Midbrain (tissue), 1 donor: Measurements from ENCODE around the gene ERAL1.
"Not testable (repeated sequence)": the region's sequence is repeated elsewhere in the genome, so short reads cannot be mapped to it uniquely, and the experiment has no call there.

Experiments used
- DNase-seq: peaks from one replicate; lab custom pipeline; 2025; lab: John Stamatoyannopoulos, UW

The ERAL1 gene

DNA sequence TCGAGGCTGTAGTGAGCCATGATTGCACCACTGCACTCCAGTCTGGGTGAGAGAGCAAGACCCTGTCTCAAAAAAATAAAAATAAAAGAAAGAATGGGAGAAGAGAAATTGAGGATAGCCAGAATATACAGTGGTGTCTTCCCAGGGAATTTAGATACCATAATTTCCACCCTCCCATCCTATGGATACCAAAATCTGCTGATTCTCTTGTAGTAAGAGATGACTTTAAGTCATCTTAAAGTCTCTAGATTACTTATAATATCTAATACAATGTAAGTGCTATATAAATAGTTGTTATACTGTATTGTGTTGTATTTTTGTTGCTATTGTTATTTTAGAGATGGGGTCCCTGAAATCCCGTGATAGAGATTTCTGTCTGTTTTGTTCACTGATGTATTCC, 1.5 kb upstream of the ERAL1 start:
- DNase-seq: no peak

DNA sequence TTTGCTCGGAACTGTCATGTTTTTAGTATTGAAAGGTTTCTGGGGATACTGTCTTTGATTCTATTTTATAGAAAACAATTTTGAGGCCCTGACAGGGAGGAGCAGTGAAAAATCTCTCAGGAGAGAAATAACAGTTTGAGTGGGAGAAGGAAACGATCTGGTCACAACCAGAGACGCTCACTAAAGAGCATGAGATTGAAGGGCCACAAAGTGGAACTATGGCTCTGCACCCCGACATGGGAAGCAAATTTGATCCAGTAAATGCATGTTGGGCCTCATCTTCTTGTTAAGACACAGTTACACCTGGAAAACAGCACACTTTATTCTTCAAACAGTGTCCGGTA, 492 bp downstream of the ERAL1 start:
- DNase-seq: no peak

DNA sequence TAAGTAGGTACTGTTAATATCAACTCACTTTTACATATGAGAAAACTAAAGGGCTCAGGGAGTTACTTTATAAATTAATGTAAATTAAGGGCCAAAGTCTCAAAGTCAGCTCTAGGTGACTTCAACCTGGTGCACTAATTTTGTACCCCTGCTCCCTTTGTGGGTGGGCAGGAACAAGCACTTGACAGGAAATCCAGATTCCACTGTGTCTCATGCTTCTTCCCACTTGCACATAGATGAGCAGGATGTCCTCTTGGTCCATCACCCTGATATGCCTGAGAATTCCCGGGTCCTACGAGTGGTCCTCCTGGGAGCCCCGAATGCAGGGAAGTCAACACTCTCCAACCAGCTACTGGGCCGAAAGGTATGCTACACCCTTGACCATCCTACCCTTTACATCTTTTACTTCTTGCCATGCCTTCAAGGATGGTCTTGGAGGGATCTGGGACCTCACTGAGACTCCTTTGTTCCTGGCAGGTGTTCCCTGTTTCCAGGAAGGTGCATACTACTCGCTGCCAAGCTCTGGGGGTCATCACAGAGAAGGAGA, 1.3 kb downstream of the ERAL1 start:
- no peak for DNase-seq

DNA sequence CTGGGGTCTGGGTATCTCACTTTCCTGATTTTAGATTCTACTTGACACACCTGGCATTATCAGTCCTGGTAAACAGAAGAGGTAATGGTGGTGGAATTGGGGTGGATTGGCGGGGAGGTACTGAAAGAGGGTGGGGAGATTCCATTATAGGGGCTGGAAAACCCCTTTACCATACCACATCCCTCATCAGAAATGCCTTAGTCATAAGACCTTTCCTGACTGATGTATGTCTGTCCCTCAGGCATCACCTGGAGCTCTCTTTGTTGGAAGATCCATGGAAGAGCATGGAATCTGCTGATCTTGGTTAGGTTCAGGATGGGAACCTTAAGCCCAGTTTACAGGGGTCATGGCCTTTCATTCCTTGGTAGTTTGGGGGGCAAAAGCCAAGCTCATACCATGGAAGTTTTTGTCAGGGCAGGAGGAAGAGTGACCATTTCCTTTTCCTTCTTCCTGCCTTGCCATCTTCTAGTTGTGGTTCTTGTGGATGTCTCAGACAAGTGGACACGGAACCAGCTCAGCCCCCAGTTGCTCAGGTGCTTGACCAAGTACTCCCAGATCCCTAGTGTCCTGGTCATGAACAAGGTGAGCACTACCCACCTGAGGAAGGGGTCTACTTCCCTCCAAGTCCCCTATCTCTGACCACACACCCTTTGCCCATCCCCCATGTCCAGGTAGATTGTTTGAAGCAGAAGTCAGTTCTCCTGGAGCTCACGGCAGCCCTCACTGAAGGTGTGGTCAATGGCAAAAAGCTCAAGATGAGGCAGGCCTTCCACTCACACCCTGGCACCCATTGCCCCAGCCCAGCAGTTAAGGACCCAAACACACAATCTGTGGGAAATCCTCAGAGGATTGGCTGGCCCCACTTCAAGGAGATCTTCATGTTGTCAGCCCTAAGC, 3.3 kb downstream of the ERAL1 start:
- no peak for DNase-seq

DNA sequence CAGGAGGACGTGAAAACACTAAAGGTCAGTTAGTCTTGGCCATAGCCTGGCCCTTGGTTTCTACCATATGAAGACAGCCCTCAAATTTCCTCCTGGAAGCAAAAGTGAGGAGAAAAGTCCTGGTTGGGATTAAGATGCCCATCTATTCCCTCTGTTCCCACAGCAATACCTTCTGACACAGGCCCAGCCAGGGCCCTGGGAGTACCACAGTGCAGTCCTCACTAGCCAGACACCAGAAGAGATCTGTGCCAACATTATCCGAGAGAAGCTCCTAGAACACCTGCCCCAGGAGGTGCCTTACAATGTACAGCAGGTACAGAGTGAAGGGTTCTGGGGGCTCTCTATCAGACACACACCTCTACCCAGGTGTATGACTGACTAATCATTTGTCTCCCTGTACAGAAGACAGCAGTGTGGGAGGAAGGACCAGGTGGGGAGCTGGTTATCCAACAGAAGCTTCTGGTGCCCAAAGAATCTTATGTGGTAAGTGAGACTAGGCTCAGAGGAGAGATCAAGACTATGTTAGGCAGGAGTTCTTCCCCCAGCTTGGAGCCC, 4.1 kb downstream of the ERAL1 start:
- no peak for DNase-seq

DNA sequence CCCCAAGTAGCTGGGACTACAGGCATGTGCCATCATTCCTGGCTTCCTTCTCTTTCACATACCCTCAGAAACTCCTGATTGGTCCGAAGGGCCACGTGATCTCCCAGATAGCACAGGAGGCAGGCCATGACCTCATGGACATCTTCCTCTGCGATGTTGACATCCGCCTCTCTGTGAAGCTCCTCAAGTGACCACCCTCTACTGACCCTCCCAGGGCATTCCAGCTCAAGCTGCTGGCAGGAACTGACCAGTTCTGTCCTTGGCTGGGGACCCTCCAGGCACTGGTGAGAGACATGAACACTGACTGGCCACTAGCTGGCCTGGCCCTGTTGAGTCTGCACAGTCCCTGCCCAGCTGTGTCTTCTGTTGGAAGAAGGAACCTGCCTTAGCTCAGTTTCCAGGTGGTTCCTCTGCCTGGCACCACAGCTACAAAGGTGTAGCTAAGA, 5.6 kb downstream of the ERAL1 start:
- DNase-seq: no peak

DNA sequence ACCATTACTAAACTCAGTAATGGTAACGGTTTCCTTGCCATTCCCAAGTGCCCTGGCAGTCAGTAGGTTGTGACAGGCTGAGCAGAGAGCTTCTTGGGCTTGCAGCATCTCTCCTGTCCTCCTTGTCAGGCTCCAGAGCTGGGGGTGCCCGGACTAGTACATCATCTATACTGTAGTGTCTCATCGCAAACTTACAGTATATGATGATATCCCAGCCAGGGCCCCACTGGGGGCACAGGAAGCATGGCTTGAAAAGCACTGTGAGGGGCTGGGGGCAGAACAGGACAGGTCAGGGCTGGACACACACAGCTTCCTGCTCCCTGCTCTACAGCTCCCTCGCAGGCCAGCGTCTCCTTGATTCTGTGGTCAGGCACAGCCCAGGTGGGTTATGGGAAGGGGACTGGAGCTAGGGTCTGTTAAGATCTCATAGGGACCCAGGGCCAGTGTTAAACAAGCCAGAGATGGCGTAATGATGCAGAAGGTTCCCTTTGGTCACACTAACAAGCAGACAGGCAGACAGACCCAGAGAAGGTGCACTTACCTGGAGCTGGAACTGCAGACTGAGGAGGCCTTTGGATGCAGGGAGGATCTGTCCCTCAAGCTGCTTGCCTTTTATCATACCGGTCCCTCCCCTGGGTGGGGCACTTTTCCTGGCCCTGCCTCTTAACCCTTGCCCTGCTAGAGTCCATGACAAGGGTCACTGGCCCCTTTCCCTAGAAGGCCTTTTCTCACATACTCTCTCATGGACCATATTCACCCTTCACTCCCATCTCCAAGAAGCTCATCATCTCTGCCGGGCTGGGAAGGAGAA, 6.8 kb downstream of the ERAL1 start:
- DNase-seq: no peak

DNA sequence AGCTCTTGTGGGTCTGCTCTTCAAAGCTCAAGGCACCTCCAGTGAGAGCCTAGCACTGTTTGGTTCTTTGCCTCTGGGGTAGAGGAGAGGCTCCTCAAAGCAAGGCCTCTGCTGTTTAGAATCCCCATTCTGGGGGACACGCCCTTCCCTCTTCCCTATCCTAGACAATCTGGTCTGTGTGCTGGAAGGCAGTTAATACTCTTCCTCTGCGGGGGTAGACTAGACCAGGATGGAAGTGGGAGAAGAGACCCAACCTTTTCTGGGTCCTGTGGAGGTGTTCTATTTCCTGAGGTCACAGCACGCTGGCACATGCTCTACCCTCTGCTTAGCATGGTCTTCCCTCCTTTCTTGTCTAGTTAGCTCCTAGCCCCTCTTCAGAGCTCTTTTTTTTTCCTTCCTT, 7.7 kb downstream of the ERAL1 start:
- DNase-seq: no peak

DNA sequence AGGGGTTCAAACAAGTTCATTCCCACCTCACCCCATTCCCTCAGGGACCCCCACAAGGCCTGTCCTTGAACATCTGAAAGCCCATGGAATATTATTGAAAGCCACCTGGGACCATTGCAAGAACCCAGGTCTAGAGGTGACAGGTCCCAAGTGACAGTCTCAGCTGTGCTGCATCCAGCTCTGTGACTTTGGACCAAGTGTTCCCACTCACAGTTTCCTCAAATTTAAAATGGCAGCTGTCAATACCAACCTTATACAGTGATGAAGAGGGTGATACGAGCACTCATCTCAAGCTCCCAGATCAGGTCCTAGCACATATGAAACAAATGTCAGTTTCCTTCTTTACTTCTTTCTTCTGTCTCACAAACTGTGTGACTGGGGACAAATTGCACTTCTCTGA, 9.1 kb downstream of the ERAL1 start:
- DNase-seq: no peak

DNA sequence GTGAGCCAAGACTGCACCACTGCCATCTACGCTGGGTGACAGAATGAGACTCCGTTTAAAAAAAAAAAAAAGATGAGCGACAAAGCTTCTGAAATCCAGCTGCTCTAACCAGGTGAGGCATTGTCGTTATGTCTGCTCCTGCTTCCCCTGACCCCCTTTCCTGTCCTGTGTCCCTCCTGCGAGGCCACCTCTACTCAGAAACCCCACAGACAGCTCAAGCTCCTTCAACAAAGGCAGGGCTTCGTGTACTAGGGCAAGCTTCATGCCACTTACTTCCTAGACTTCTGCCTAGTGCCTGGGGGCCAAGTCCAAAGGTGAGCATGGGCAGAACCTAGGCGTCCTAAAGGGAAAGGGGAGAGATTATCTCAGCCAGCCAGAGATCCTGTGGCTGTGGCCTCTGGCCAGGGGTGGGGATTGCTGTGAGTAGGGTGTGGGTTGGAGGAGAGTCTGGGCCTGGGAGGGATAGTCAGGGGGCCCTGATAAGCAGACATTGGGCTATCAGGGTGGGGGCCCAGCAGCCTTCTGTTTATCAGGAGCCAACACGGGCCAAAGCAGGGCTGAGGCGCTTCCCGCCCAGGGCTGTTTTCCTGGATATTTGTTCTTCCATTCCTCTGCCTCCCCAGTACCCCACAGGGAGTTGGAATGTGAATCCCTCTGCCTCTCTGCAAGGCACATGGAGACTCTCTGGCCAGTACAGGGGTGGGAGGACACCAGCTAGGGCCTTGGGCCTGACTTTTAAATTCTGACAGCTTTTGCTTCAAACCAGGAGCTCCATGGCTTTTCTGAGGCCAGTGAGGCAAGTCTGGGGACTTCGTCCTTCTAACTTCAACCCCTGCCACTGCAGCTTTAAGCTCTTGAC, 10.4 kb downstream of the ERAL1 start:
- no peak for DNase-seq

DNA sequence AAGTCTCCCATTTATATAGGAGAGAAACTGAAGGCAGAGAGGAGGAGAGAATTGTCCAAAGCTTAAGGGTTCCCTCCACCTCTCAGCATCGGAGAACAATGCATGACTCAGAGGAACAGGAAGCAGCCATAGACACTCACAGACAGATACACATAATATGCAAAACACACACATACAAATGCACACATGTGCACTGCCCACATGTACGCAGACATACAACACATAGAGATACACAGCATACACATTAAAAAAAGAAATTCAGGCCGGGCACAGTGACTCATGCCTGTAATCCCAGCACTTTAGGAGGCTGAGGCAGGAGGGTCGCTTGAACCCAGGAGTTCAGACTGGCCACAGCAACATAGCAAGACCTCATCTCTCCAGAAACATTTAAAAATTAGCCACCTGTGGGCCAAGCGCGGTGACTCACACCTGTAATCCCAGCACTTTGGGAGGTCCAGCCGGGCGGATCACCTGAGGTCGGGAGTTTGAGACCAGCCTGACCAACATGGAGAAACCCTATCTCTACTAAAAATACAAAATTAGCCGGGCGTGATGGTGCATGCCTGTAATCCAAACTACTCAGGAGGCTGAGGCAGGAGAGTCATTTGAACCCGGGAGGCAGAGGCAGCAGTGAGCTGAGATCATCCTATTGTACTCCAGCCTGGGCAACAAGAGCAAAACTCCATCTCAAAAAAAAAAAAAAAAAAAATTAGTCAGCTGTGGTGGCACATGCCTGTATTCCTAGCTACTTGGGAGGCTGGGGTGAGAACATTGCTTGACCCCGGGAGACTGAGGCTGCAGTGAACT, 11.3 kb downstream of the ERAL1 start:
- DNase-seq: no peak

DNA sequence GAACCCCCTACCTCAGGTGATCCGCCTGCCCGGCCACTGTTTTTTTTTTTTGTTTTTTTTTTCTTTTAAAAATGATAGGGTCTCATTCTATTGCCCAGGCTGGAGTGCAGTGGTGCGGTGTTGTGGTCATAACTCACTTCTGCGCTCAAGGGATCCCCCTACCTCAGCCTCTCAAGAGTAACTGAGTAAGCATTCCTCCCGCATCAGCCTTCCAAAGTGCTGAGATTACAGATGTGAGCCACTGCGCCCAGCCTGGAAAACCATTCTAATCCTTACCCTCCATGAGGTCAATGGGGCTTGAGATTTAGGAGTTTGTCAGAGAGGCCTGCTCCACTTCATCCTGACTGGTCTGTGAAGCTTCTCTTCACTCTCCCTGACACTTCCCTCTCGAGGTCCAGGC, 12.5 kb downstream of the ERAL1 start:
- DNase-seq: no peak

DNA sequence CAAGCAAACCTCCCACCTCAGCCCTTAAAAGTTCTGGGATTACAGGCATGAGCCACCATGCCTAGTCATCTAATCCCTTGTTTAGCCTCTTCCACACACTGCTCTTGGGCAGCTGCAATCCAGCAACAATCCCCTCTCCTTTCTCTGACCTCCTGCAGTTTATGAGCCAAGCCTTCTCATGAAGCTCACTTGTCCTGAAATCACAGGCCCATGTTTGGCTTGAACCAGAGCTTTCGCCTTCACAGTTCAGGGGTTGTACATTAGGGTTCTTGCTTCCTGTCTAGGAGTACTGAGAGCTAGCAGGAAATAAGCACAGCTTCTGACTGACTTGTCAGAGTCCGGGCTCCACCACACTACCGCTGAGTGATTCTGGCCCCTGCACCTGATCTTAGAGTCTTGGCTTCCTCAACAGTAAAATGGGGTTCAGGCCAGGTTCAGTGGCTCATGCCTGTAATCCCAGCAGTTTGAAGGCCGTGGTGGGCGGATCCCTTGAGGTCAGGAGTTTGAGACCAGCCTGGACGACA, 16.3 kb downstream of the ERAL1 start:
- DNase-seq: no peak

DNA sequence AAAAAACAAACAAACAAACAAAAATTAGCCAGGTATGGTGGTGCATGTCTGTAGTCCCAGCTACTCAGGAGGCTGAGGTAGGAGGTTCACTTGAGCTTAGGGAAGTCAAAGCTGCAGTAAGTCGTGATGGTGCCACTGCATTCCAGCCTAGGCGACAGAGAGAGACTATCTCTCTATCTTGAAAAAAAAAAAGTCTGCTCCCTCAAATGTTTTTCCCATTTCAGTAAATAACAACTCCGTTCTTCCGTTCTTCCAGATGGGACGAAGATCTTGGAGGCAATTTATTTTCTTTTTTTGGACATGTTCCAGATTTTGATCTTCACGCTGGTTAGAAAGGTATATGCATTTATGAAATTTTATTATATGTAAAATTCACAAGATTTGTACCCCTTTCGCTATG, 19.0 kb downstream of the ERAL1 start:
- no peak for DNase-seq

DNA sequence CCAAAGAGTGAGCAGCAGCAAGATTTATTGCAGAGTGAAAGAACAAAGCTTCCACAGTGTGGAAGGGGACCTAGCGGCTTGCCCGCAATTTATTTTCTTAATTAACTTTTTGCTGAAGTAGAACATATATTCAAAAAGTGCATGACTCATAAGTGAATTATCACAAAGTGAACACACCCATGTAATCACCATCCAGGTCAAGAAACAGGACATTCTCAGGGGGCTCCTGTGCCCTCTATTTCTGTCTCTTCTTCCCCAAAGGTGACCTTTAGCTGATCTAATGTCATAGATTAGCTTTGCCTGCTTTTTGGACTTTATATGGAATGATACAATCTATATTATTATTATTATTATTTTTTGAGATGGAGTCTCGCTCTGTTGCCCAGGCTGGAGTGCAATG, 19.9 kb downstream of the ERAL1 start:
- DNase-seq: no peak

DNA sequence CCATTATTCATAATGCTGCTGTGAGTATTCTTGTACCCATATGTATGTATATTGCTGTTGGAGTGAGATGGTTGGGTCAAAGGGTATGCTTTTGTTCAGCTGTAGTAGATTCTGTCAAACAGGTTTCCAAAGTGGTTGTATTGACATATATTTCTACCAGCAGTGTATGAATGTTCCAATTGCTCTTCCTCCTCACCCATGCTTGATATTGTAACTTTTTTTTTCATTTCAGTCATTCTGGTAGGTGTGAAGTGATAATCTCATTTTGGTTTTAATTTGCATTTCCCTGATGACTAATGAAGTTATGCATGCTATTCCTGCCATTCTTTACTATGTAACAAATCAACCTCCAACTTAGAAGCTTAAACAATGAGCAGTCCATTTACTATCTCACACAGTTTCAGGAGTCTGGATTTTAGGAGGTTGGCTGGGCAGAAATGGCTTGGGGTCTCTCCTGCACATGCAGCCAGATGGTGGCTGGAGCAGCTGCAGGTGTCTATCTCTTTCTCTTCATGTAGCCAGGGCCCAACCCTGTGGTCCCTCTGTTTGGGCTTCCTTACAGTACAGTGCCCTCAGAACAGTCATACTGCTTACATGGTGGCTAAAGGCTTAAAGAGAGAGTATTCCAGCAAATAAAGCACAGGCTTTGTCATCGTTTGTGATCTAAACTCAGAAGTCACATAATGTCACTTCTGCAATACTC, 21.2 kb downstream of the ERAL1 start:
- DNase-seq: no peak

DNA sequence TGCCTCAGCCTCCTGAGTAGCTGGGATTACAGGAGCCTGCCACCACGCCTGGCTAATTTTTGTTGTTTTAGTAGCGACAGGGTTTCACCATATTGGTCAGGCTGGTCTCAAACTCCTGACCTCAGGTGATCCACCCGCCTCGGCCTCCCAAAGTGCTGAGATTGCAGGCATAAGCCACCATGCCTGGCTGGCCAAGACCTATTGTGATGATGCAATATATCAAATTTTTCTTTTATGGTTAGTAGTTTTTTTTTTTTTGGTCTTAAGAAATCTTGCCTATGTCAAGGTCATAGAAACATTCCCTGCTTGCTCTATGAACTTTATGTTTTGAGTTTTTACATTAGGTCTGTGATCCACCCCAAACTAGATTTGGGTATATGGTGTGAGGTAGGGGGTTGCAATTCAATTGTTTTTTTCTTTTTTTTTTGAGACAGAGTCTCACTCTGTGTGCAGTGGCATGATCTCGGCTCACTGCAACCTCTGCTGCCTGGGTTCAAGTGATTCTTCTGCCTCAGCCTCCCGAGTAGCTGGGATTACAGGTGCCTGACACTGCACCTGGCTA, 22.4 kb downstream of the ERAL1 start:
- DNase-seq: not testable (repeated sequence)

DNA sequence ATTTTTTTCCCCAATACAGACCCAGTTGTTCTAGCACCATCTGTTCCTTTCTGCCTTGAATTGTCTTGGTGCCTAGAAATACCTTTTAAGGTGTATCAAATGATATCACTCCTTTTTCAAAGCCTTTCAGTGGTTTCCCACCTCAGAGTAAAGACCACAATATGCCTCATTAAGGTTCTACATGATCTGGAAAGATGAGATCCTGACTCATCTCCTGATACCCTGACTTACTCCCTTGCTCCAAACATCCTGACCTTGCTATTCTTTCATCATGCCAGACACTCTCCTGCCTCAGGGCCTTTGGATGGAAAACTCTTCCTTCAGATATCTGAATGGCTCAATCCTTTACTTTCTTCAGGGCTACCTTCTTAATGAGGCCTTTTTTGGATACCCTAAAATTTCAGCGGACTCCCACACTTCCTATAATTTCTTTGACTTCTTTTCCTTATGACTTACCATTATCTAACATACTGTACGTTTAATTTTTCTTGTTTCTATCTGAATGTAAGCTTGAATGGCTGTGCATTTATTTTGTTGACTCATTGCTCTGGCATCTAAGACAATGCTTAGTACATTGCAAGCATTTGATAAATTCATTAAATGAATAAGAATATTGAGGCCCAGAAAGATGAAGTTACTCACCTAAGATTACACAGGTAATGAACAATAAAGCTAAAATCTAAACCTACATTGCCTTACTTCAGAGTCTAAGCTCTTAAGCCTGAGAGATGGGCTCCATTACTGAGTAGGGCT, 23.5 kb downstream of the ERAL1 start:
- DNase-seq: no peak

DNA sequence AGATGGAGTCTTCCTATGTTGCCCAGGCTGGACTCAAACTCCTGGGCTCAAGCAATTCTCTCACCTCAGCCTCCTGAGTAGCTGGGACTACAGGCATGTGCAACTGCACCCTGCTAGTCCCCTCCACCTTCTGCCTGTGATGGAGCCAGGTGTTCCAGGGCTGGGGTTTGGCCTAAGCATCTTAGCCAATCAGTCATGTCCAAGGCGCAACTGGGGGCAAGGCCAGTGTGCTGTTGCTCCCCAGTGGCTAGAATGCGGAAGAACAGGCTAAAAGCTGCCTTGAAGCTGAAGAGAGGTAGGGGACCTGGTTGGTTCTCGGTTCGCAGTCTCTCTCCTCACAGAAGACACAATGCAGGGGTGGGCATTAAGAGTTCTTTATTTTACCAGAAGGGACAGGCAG, 24.2 kb downstream of the ERAL1 start:
- DNase-seq: peak; percentile 15
